Measurements from ENCODE around the gene PTGIR. TPM values are rescaled to one million over a fixed set of nuclear protein-coding genes. Genes with fewer than 3 reads are reported as not detected.

The PTGIR gene
- total and polyA plus RNA-seq, 5 donors from 2014 or later = 0.31 to 16.8 (median 8.6) TPM

DNA sequence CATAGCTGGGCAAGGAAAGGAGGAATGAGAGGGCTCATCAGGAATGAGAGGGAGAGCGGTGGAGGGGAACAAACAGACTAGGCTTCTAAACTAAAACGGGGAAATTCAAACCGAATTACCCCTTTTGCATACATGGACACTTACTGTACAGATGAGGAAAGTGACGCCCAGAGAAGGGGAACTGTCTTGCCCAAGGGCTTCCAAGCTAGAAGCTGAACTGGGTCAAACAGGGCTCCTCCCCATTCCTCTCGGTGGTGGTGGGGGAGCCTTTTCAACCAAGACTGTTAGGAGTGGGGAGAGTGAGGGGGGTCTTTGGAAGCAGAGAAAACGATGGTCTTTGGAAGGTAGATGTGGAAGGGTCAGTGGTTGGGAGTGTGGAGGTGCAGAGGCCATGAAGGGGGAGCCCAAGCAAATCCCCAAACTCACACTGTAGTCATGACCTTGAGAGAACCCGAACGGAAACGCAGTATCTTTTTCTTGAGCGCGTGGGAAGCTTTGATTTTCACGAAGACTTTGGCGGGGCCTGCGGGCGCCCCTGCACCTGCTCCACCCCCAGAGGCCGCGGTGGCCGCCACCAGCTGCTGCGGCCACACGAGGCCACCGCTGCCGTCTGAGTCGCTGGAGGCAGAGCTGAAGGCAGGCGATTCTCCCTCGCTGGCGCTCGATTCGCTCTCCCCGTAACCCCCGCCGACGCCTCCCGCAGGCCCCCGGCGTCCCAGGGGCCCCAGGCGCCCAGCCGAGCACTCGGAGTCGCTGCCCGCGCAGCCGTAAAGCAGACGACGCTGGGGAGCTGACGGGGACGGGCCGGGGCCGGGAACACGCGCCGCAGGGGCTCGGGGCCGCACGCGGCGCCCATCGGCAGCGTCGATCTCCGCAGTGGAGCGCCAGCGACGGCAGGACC, 23.4 kb upstream of the PTGIR start:
- DNase-seq = no peak
- Mint-ChIP-seq H3K9me3 (peaks cover 0 to 21% (median 0%) of the 10 kb centered on the region in 7 donors), H3K36me3 (no peaks in the 10 kb centered on the region), H3K27ac (peak overlapping the region in 1 of 3 donors; percentile 53), H3K4me3 (peak overlapping the region; percentile 34 to 69 (median 53)), H3K27me3 (peaks cover 75% of the 10 kb centered on the region), H3K4me1 (peaks cover 0 to 14% (median 7%) of the 10 kb centered on the region in 4 donors)
- Histone ChIP-seq H3K36me3 (ENCODE audit: control insufficient read depth, insufficient read depth, low read length) (no peaks in the 10 kb centered on the region), H3K4me1 (ENCODE audit: control insufficient read depth, insufficient read depth, low read length, poor library complexity, severe bottlenecking) (peaks cover 8% of the 10 kb centered on the region), H3K4me3 (ENCODE audit: low read depth, low read length) (no peak overlapping the region), H3K27ac (ENCODE audit: insufficient read depth, low read length, poor library complexity, severe bottlenecking) (no peak overlapping the region), H3K9me3 (ENCODE audit: control insufficient read depth in 2 of 2, low read length in 2 of 2) (peaks cover 0 to 3% of the 10 kb centered on the region in 2 experiments), H3K27me3 (ENCODE audit: control insufficient read depth, insufficient read depth, low read length) (peaks cover 12% of the 10 kb centered on the region)
- no peak for ATAC-seq (ENCODE audit: low read depth in 2 of 2)

DNA sequence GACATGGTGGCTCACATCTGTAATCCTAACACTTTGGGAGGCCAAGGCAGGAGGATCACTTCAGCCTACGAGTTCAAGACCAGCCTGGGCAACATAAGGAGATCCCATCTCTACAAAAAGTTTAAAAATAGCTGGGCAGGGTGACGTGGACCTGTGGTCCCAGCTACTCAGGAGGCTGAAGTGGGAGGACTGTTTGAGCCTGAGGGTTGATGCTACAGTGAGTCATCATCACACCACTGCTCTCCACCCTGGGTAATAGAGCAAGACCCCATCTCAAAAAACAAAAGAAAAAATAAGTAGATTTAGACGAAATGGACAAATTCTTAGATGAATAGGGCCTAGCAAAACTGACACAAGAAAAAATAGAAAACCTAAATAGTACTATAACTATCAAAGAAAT, 21.5 kb upstream of the PTGIR start:
- Mint-ChIP-seq H3K4me1 (peaks cover 0 to 14% (median 7%) of the 10 kb centered on the region in 4 donors), H3K9me3 (peaks cover 0 to 21% (median 0%) of the 10 kb centered on the region in 7 donors), H3K4me3 (no peak overlapping the region), H3K36me3 (no peaks in the 10 kb centered on the region), H3K27ac (no peak overlapping the region), H3K27me3 (peaks cover 79% of the 10 kb centered on the region)
- no peak for ATAC-seq (ENCODE audit: low read depth in 2 of 2)
- no peak for DNase-seq
- Histone ChIP-seq H3K9me3 (ENCODE audit: control insufficient read depth in 2 of 2, low read length in 2 of 2) (peaks cover 0 to 3% of the 10 kb centered on the region in 2 experiments), H3K27ac (ENCODE audit: insufficient read depth, low read length, poor library complexity, severe bottlenecking) (no peak overlapping the region), H3K36me3 (ENCODE audit: control insufficient read depth, insufficient read depth, low read length) (no peaks in the 10 kb centered on the region), H3K27me3 (ENCODE audit: control insufficient read depth, insufficient read depth, low read length) (peaks cover 14% of the 10 kb centered on the region), H3K4me1 (ENCODE audit: control insufficient read depth, insufficient read depth, low read length, poor library complexity, severe bottlenecking) (peaks cover 8% of the 10 kb centered on the region), H3K4me3 (ENCODE audit: low read depth, low read length) (no peak overlapping the region)

DNA sequence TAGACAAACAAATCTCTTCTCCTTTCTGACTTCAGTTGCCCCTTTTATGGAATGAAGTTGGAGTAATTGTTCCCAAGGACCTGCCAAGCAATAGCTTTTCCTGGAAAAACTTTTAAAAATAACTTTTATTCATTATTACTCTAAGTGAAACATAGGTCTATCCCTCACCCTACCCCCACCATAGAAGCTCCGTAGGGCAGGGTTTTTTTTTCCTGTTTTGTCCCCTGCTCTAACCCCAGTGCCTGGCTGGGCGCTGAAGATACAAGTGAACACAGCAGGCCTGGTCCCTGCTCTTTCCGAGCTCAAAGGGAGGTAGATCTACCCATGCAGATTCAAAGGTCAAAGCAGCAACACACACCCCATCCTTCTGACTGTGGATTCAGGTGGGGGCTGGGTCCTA, 19.8 kb upstream of the PTGIR start:
- Mint-ChIP-seq H3K27ac (no peak overlapping the region), H3K4me3 (no peak overlapping the region), H3K9me3 (peaks cover 0 to 15% (median 0%) of the 10 kb centered on the region in 7 donors), H3K36me3 (no peaks in the 10 kb centered on the region), H3K4me1 (peaks cover 0 to 7% (median 6%) of the 10 kb centered on the region in 4 donors), H3K27me3 (peaks cover 74% of the 10 kb centered on the region)
- ATAC-seq (ENCODE audit: low read depth in 2 of 2) (no peak), DNase-seq (no peak)
- no peaks in the 10 kb centered on the region for H3K36me3 ChIP-seq (ENCODE audit: control insufficient read depth, insufficient read depth, low read length)
- H3K27ac ChIP-seq (ENCODE audit: insufficient read depth, low read length, poor library complexity, severe bottlenecking) = no peak overlapping the region
- no peak overlapping the region for H3K4me3 ChIP-seq (ENCODE audit: low read depth, low read length)
- H3K27me3 ChIP-seq (ENCODE audit: control insufficient read depth, insufficient read depth, low read length) = peaks cover 14% of the 10 kb centered on the region
- peaks cover 11% of the 10 kb centered on the region for H3K4me1 ChIP-seq (ENCODE audit: control insufficient read depth, insufficient read depth, low read length, poor library complexity, severe bottlenecking)
- peaks cover 0 to 3% of the 10 kb centered on the region in 2 experiments for H3K9me3 ChIP-seq (ENCODE audit: control insufficient read depth in 2 of 2, low read length in 2 of 2)

DNA sequence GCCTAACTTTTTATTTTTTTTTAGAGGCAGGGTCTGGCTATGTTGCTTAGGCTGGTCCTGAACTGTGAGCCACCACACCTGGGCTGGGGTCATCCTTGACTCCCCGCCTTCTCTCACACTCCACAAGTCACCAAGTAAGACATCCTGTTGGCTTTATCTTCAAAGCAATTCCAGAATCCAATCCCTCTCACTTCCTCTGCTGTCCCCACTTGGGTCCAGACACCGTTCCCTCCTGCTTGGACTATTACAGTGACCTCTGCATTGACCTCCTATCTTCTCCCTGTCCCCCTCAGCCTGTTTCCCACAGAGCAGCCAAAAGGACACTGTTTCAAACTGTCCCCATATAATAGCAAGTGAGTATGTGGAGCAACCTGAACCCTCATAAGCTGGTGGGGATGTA, 15.8 kb upstream of the PTGIR start:
- H3K27ac Mint-ChIP-seq = peak overlapping the region in 1 of 3 donors; percentile 21
- ATAC-seq (ENCODE audit: low read depth in 2 of 2) = no peak

DNA sequence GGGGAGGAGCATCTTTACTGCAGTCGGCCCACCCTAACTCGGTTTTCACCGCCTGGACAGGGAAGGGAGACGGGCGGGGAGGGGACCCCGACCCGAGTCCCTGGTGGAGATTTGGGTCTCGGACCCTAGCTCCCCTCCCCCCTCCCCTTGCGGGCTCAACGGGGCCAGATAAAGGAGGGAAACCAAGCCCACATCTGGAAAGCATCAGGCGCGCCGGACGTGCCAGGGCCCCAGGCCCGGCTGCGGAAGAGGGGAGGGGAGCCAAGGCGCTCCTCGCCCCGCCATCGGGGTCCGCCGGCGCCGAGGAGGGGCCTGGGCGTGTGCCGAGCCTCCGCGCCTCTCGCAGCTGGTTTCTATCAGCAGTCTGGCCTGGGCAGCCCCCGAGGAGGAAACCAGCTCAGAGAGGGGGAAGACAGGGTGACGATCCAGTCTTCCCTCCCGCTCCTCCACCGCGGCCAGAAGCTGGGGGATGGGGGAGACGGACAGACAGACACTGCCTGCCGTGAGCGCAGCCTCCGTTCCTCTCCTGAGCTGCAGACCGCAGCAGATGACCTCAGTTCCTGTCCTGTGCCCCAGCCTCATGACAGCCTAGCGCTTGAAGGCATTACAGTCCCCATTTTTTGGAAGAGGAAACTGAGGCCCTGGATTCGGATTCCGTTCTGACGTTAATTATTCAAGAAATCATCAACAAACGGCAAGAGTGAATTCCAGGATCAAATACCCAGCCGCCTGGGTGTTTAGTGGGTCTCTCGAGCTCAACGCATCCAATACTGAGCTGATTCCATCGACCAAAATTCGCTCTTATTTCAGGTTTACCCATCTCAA, 14.7 kb upstream of the PTGIR start:
- Histone ChIP-seq H3K4me1 (ENCODE audit: control insufficient read depth, insufficient read depth, low read length, poor library complexity, severe bottlenecking) (peaks cover 41% of the 10 kb centered on the region), H3K27ac (ENCODE audit: insufficient read depth, low read length, poor library complexity, severe bottlenecking) (peak overlapping the region; percentile 65), H3K36me3 (ENCODE audit: control insufficient read depth, insufficient read depth, low read length) (no peaks in the 10 kb centered on the region), H3K4me3 (ENCODE audit: low read depth, low read length) (no peak overlapping the region), H3K9me3 (ENCODE audit: control insufficient read depth in 2 of 2, low read length in 2 of 2) (no peaks in the 10 kb centered on the region), H3K27me3 (ENCODE audit: control insufficient read depth, insufficient read depth, low read length) (peaks cover 5% of the 10 kb centered on the region)
- H3K4me3 Mint-ChIP-seq = peak overlapping the region; percentile 9 to 73 (median 62)
- H3K36me3 Mint-ChIP-seq = no peaks in the 10 kb centered on the region
- DNase-seq = peak in 1 of 3 donors; percentile 48
- H3K27me3 Mint-ChIP-seq = peaks cover 35% of the 10 kb centered on the region
- no peaks in the 10 kb centered on the region for H3K9me3 Mint-ChIP-seq
- peaks cover 0 to 10% (median under 1%) of the 10 kb centered on the region in 4 donors for H3K4me1 Mint-ChIP-seq
- ATAC-seq (ENCODE audit: low read depth in 2 of 2) = no peak
- no peak overlapping the region for H3K27ac Mint-ChIP-seq

More for the DNA sequence above, 15.8 kb upstream of the PTGIR start:
- peaks cover 5% of the 10 kb centered on the region for H3K27me3 ChIP-seq (ENCODE audit: control insufficient read depth, insufficient read depth, low read length)
- Mint-ChIP-seq H3K4me3 (peak overlapping the region in 3 of 4 donors; percentile 47 to 73 (median 68)), H3K36me3 (no peaks in the 10 kb centered on the region), H3K9me3 (peaks cover 0 to 2% (median 0%) of the 10 kb centered on the region in 7 donors), H3K4me1 (peaks cover 0 to 2% (median 0%) of the 10 kb centered on the region in 4 donors), H3K27me3 (peaks cover 44% of the 10 kb centered on the region)
- H3K36me3 ChIP-seq (ENCODE audit: control insufficient read depth, insufficient read depth, low read length) = no peaks in the 10 kb centered on the region
- no peaks in the 10 kb centered on the region for H3K9me3 ChIP-seq (ENCODE audit: control insufficient read depth in 2 of 2, low read length in 2 of 2)
- no peak overlapping the region for H3K4me3 ChIP-seq (ENCODE audit: low read depth, low read length)
- DNase-seq = no peak
- no peak overlapping the region for H3K27ac ChIP-seq (ENCODE audit: insufficient read depth, low read length, poor library complexity, severe bottlenecking)
- H3K4me1 ChIP-seq (ENCODE audit: control insufficient read depth, insufficient read depth, low read length, poor library complexity, severe bottlenecking) = peaks cover 34% of the 10 kb centered on the region

DNA sequence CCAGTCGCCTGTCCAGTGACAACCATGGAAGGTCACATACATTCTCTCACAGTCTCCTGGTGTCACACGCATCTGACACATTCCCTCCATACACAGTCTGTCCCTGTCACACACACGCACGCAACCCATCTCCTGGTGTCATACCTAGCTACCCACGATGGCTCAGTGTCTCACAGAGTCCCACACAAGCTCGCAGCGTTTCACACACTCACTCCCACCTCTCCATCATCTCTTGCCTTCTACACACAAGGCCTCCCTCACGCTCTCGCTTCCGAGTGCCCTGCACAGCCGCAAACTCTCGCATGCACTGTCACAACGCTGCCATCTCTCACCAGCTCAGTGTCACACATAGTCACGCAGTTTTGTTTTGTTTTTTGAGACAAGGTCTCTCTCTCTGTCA, 12.3 kb upstream of the PTGIR start:
- H3K36me3 ChIP-seq (ENCODE audit: control insufficient read depth, insufficient read depth, low read length) = no peaks in the 10 kb centered on the region
- ATAC-seq (ENCODE audit: low read depth in 2 of 2) (no peak), DNase-seq (peak in 1 of 3 donors; percentile 60)
- no peaks in the 10 kb centered on the region for H3K9me3 Mint-ChIP-seq
- H3K4me3 ChIP-seq (ENCODE audit: low read depth, low read length) = no peak overlapping the region
- H3K4me1 ChIP-seq (ENCODE audit: control insufficient read depth, insufficient read depth, low read length, poor library complexity, severe bottlenecking) = peaks cover 57% of the 10 kb centered on the region
- peaks cover 0 to 28% (median 11%) of the 10 kb centered on the region in 4 donors for H3K4me1 Mint-ChIP-seq
- no peak overlapping the region for H3K4me3 Mint-ChIP-seq
- H3K27me3 Mint-ChIP-seq = peaks cover 24% of the 10 kb centered on the region
- H3K27ac ChIP-seq (ENCODE audit: insufficient read depth, low read length, poor library complexity, severe bottlenecking) = no peak overlapping the region
- no peaks in the 10 kb centered on the region for H3K9me3 ChIP-seq (ENCODE audit: control insufficient read depth in 2 of 2, low read length in 2 of 2)
- no peak overlapping the region for H3K27ac Mint-ChIP-seq
- H3K27me3 ChIP-seq (ENCODE audit: control insufficient read depth, insufficient read depth, low read length) = peaks cover 3% of the 10 kb centered on the region
- H3K36me3 Mint-ChIP-seq = no peaks in the 10 kb centered on the region

DNA sequence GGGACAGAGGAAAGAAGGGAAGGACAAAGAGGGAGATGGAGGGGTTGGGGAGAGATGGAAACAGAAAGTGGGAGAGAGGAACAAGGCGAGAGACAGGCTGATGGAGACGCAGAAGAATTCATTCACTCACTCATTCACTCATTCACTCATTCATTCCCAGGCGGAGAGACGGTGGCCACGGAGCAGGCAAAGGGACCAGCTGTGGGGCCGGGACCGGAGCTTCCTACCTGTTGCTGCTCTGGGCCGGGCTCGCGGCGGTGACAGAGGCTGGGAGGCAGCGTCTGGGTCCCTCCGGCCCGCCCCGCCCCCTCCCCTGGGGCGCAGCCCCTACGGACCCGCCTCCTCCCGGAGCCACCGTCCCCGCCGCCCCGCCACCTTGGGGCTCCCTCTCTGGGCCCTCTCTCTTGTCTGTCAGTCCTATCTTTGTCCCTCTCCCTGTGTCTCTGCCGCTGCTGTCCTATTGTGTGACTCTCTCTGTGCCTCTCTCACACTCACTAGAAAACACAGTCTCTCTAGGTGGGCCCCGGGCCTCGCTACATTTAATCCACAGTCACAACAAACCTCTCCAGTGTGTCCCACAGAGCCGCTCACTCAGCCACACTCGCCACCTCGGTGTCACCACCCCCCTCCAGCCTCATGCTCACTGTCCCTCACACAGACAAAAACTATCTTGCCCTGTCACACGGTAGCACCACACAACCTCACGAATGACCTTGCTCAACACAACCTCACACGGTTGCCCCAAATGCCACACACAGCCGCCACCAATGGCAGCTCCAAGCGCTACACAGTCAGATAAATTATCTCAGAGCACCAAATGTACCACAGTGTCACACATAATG, 11.3 kb upstream of the PTGIR start, which contains the start of gene GNG8:
GNG8 (minus strand) TSS at position 283 of the 842 bp plus-strand sequence. CDS start 1,520 bp downstream, outside the sequence.
- peak within 1 kb of the TSS in 2 of 3 donors; percentile 77 to 91 for H3K27ac Mint-ChIP-seq
- H3K4me3 Mint-ChIP-seq = peak within 1 kb of the TSS; percentile 34 to 82 (median 68)
- Histone ChIP-seq H3K4me3 (ENCODE audit: low read depth, low read length) (peak within 1 kb of the TSS; percentile 37), H3K9me3 (ENCODE audit: control insufficient read depth in 2 of 2, low read length in 2 of 2) (no peaks in the 10 kb centered on the region), H3K36me3 (ENCODE audit: control insufficient read depth, insufficient read depth, low read length) (no peaks in the 10 kb centered on the region), H3K27ac (ENCODE audit: insufficient read depth, low read length, poor library complexity, severe bottlenecking) (peak within 1 kb of the TSS; percentile 52), H3K4me1 (ENCODE audit: control insufficient read depth, insufficient read depth, low read length, poor library complexity, severe bottlenecking) (peaks cover 57% of the 10 kb centered on the region), H3K27me3 (ENCODE audit: control insufficient read depth, insufficient read depth, low read length) (peaks cover 3% of the 10 kb centered on the region)
- no peaks in the 10 kb centered on the region for H3K36me3 Mint-ChIP-seq
- peaks cover 0 to 28% (median 11%) of the 10 kb centered on the region in 4 donors for H3K4me1 Mint-ChIP-seq
- no peak for ATAC-seq (ENCODE audit: low read depth in 2 of 2)
- no peaks in the 10 kb centered on the region for H3K9me3 Mint-ChIP-seq
- DNase-seq = peak; percentile 27 to 55 (median 53)
- H3K27me3 Mint-ChIP-seq = peaks cover 14% of the 10 kb centered on the region
